Right hindlimb (tissue), 1 donor: ENCODE data around the gene MAPK12.

Experiments used
- DNase-seq: peaks from one replicate; pipeline ENCODE4 v3.0.0-alpha.2; 2018

MAPK12 gene

DNA sequence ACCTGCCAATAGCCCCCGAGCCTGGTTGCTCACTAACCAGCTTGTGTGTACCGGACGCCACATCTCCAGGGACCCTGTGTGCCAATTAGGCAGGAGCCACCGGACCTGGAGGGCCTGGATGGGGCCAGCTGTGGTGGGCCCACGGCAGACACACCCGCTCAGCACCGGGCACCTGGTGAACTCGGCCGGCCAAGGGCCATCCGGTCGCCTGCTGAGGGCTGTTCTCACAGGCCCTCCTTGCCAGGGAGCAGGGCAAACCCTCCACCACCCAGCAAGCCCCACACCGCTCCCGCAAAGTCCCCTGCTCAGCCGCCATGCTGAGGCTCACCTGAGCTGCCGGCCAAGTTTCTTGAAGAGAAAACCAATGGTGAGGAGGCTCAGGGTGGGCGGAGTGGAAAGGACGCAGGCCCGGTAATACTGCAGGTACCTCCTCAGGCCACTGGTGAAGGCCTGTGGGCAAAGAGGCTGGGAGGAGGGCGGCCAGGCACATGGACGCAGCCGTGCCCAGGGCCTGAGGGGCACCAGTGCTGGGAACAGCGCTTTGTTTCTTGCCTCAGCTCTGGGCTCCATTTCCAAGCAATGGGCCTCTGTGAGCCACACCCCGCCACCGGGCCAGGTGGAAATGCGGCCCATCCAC is 33.8 kb downstream of the MAPK12 start:
- peak; percentile 7 for DNase-seq

DNA sequence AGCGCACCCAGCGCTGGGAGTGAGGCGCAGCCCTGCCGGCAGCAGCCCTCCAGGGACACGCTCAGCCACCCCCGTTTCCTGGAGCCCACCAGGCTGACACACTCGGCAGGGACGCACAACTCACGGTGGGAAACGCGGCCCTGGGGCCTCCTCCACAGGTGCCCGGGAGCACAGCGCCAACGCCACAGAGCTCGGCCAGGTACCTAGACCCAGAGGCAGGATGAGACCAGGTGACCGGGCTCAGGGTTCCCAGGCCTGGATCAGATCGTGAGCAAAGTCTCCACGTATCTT is 34.7 kb downstream of the MAPK12 start:
- DNase-seq = no peak

DNA sequence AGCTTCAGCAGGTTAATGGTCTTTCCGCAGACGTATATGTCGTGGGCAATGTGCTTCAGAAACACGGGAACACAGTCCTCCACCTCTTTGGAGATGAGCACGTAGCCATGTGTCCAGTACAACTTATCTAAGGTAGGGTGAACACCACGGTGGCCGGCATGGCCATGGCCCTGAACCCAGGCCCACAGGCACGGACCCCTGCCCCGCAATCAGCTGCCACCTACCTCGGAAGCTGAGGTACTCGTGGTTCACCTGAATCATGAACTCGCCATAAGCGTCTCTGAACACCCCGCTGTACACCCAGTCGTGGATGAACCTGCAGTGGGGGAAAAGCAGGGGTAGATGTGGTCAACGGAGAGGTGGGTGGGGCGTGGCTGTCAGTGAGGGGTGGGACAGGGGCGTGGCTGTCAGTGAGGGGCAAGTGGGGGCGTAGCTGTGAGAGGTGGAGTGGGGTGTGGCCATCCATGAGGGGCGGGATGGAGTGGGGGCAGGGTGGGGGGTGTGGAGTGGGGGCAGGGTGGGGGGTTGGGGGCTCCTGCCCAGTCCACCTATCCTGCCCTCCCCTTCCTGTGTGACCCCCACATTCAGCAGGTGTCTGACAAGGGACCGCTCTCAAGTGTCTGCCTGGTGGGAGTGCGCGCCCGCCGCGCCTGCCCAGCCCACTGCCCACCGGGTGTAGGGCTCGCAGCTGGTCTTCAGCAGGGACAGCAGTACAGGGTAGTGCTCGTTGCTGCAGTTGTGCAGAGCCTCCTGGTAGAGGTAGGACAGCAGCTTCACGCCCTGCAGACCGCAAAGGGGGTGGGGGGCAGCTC is 35.2 kb downstream of the MAPK12 start:
- DNase-seq = no peak

DNA sequence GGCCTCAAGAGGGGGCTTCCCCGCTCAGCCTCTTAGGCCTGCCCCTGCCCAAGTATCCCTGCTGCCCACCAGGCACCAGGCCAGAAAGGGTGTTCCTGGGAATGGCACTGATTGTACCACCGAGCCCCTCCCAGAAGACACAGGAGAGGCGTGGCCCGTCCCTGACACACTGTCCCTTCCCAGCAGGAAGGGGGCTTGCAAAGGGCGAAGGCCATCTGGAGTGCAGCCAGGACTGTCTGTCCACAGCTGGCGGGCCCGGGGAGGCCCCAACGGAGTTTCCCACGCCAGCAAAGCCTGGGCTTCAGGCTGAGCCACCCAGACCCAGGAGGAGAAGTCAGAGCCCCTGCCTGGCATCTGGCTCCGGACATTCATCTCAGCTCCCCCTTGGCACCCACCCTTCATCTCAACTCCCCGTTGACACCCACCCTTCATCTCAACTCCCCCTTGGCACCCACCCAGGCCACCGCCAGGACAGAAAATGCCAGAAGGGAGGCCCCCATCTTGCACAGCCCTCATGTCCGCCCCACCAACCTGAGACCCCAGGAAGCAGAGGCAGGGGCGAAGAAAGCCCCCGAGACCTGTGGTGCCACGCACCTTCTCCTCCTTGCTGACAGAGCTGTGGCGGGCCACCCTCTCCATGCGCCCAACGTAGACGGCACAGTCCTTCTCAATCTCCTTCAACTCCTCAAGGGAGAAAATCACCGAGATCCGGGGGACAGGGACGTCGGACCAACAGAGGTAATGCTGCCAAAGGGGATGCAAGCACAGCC is 36.1 kb downstream of the MAPK12 start:
- no peak for DNase-seq

DNA sequence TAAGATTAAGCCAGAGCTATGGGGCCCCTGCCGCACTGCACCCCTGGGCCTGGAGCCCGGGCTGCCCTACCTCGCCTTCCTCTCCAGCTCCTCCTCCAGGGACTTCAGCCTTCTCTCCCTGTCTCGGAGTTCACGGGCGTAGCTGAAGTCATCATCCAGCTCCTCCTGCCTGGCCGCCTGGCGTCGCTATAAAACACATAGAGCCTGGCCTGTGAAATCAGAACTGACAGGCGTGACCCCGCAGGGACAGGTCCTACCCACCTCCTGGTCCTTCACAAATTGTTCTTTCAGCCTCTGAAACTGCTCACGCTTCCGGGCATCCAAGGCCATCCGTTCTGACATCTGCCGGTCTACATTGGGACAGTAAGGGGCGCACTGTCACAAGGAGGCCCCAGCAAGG is 37.4 kb downstream of the MAPK12 start:
- DNase-seq = no peak

DNA sequence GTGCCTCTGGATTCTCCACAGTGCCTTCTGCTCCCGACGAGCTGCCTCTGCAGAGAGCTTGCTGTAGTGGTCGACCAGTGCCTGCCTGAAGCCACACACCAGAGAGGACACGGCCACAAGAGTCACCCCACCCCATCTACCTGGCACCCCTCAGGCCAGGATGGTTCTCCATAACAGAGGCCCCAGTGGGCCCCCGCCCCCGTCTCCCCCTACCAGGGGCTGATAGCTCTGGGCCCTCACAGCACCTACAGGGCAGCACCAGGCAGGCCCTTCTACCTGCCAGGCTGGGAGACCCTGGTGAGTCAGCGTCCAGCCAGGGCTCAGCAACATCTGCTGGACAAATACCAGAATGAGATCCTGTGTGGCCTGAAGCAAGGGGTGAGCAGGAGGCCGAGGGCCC is 39.0 kb downstream of the MAPK12 start:
- no peak for DNase-seq

DNA sequence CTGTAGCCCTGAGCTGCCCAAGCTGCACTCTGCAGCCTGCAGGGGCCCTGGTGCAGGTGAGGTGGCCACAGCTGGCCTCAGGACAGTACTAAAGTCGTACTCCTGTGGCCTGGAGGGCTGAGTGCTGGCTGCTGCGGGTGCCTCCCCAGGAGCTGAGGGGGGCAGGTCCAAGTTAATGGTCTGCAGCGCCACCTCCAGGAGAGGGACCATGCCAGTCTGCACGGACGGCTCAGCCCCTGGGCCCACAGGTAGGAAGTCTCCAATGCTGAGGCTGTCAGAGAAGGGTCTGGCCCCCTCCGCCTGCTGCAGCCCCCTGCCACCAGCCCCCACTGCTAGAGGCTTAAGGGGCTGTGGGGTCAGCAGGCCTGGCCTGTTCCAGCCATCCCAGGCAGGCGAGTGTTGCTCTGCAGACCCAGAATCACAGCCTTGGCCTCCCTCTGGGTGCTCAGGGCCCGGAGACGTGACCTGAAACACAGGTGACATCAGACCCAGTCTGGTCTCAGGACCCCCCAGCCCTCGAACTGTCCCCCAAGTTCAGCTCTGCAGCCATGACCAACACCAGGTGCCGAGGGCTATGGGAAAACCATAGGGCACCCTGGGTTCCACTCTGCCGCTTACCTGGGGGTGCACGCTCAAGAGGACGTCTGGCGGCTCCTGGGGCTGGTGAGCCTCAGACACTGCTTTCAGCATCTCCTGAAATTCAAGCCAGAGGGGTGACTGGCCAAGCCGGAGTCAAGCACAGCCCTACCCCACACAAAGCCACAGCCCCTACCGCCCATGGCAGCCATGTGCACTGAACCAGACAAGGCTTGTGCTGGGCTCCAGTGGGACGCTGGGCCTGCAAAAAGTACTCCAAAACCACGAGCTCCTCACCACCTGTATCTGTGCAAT is 39.8 kb downstream of the MAPK12 start:
- peak; percentile 15 for DNase-seq

DNA sequence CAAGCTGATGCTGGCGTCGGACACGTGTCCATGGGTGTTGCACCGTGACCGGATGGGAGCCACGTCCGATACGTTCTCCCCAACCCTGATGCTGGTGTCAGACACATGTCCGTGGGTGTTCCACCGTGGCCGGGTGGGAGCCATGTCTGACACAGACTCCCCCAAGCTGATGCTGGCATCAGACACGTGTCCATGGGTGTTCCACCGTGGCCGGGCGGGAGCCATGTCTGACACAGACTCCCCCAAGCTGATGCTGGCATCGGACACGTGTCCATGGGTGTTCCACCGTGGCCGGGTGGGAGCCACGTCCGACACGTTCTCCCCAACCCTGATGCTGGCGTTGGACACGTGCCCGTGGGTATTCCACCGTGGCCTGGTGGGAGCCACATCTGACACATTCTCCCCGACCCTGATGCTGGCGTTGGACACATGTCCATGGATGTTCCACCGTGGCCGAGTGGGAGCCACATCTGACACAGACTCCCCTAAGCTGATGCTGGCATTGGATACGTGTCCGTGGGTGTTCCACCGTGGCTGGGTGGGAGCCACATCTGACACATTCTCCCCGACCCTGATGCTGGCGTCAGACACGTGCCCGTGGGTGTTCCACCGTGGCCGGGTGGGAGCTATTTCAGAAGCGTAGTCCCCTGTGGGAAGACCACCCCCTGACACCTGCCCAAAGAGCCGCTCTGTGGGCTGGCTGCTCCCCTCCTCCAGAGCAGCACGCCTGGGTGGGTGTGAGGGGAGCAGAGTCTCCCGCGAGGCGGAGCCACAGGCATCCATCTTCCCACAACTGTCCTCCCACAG is 40.7 kb downstream of the MAPK12 start:
- DNase-seq = peak; percentile 21

DNA sequence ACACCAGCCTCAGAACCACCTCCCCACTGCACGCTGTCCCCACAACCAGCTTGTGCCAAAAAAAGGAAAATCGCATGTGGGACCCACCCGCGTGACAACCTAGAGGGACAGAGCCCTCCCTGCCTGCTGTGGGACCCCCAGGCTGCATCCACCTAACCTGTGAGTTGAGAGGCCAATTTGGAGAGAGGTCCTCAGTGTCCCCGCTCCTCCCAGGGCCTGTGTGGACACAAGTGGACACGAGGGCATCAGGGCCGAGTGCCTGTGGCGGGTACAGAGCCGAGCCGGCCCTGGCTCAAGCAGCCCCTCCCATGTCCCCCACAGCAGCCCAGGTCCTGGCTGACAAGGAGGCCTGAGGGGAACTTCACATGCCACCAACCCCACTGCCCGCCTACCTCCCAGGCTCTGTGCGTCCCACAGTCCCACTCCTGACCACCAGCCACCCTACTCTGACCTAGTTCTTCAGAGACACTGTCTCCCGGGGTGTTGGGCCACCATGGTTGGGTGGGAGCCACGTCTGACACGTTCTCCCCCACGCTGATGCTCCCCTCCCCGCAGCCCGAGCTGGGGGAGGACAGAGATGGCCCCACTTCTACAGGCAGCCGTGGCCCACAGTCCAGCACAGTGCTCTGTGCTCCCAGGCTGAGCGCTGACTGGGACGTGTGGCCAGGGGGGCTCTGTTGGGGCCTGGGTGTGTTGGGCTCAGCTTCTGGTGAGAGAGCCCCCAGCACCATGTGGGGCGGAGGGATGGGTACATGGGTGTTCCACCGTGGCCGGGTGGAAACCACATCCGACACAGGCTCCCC is 41.5 kb downstream of the MAPK12 start:
- no peak for DNase-seq

DNA sequence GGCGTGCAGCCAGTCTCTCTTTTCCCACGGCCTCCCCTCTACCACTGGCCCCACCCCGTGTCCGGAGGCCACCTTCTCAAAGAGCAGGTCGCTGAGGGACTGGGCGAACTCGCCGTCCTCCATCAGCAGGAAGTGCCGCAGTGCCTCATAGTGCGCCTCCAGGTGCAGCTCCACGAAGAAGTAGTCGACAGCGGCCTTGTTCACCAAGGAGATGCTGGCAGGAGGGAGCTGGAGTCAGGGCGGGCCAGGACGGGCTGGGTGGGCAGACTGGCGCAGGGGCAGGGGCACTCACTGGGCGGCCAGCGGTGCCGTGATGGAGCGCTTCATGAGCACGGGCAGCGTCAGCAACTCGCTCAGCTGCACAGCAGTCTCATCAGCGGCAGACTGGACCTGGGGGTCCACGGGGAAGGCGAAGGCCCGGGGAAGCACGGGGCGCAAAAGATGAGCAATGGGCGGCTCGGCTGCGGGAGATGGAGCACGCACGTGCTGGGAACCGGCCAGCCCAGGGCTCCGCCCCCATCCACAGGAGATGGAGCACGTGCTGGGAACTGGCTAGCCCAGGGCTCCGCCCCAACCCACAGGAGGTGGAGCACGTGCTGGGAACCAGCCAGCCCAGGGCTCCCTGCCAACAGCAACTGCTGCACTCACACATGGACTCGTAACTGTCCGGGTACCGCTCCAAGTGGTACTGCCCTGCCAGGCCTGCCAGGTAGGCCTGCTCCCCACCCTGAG is 42.3 kb downstream of the MAPK12 start:
- DNase-seq = peak; percentile 86

DNA sequence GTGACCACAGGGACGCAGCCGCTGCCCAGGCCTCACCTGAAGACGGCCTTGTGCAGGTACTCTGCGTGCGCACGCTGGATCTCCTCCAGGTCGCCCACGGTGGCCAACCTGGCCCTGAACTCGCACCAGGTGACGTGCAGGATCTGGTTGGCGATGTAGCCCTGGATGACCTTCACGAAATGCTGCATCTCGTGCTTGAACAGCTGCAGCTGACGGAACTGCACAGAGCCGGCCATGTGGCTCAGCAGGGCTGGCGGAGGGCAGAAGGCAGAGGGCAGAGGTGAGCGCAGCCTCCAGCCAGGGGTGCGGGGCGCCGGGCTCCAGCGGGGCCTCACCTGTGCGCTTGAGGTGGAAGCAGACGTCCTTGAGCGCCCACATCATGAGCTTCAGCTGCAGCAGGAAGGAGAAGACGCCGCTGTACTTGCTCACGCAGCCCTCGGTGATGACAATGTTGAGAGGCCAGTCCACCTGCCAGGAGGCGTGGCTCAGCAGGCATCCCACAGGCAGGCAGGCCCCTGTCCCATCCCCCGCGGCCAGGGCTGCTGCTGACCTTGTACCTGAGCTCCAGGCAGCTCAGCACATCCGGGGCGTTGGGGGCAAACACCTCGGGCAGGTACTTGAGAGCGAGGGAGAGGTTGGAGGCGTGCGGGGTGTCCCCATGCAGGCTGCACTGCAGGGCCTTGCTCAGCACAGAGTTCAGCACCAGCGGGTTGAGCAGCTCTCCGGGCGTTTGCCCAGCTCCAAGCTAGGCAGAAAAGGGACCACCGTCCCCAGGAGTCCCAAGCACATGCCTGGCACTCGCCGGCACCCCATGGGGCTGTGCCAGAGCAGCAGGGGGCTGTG is 43.1 kb downstream of the MAPK12 start:
- peak; percentile 26 for DNase-seq

DNA sequence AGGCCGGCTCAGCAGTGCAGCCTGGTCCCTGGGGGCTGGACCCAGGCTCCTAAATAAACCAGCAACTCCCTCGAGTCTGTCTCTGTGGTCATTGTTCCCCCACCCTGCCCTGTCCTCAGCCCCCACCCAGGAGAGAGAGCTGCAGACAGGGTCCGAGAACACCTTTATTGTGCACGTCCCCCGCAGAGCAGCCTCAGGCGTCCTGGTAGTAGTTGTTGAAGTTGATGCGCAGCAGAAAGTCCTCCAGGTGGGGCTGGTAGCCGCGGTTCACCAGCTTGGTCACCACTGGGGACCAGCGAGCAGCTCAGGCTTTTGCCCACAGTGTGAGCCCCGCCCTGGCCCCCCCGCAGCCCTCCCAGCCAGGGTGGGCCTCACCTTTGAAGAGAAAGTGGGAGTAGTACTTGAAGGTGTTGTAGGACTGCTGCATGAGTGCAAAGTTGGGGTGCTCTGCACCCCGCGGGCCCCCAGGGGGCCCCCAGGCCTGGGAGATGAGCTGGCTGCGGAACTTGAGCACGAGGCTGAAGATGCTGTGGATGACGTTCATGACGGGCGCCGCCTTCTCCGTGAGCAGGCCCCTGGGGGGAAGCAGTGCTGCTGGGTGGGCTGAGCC is 43.8 kb downstream of the MAPK12 start:
- DNase-seq = peak; percentile 30

DNA sequence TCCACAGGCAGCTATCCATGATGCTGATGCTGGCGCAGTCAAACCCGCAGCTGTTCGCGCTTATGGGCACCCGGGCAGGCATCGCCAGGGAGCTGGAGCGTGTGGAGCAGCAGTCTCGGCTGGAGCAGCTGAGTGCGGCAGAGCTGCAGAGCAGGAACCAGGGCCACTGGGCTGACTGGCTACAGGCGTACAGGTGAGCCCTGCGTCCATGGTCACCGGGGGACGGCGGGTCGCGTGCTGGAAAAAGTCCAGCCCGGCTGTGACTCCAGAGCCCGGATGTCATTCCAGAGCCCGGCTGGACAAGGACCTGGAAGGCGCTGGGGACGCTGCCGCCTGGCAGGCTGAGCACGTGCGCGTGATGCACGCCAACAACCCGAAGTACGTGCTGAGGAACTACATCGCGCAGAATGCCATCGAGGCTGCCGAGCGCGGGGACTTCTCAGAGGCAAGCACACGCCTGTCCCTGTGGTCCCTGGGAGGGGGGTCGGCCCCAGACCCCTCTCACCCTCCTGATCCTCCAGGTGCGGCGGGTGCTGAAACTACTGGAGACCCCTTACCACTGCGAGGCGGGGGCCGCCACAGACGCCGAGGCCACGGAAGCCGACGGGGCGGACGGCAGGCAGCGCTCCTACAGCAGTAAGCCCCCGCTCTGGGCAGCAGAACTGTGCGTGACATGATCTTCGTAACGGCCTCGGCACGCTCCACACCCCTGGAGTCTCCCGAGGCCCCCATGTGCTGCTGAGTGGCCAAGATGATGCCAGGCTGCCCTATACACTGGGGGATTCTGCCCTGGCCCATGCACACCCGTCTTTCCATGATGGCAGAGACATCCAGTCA is 44.6 kb downstream of the MAPK12 start:
- no peak for DNase-seq

DNA sequence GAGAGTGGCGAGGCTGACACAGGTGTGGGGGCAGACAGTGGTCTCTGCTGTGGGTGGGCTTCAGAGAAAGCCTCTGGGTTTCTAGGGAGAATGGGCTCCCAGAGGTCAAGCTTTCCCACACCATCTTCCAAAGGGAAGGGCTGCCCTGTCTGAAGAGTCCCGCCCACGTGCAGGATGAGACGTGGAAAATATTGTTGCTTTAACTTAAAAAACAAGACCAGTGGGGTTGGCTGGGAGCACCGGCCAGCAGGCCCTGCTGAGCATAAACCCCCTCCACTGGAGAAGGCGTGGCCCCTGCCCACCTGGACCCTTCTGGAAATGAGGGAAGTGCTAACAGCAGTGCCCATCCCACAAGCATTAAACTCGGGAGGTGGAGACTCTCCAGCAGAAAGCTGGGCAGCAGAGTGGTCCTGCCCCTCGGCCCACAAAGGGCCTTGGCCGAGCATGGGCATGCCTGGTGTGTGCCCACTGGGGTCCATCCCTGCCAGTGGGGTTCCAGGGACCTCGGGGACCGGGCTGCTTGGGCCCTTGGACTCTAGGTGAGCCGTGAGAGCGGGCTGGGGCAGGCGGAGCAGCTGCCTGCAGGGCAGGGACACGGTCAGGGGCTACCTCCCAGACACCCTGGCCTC is 45.3 kb downstream of the MAPK12 start:
- DNase-seq = no peak

DNA sequence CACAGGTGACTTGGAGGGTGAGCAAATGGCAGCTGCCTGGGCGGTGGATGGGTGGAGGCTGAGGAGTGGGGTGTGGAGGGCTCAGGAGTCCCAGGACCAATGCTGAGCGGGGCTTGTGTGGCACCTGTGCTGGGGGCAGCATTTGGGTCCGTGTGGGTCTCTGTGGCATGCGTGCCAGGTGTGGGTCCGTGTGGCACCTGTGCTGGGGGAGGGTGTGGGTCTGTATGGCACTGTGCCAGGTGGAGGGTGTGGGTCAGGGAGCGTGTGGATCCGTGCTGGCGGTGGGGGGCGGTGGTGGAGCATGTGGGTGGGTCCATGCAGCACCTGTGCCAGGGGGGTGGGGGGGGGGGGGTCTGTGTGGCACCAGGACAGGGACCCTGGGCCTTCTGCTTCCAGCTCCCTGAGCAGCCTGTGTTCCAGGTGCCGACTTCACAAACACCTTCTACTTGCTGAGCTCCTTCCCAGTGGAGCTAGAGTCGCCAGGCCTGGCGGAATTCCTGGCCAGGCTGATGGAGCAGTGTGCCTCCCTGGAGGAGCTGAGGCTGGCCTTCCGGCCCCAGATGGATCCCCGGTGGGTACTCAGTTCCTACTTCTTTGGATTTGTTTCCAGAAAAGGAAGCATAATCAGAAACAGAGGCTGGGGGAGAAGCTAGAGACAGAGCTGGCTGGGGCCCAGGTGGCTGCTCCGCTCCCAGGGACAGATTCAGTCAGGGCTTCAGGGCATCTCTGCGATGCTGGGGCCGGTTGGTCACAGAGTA is 46.0 kb downstream of the MAPK12 start:
- no peak for DNase-seq

DNA sequence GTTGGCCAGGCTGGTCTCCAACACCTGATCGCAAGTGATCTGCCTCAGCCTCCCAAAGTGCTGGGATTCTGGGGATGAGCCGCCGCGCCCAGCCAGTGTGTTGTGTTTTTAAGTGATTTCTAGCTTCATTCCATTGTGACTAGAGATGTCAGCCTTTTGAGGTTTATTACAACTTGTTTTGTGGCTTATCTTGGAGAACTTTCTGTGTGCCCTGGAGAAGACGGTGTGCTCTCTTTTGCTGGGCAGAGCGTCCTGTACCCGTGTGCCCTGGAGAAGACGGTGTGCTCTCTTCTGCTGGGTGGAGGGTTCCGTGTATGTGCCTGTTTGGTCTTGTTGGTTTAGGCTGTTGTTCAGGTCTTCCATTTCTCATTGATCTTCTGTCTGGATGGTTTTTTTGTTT is 48.2 kb downstream of the MAPK12 start:
- no peak for DNase-seq

DNA sequence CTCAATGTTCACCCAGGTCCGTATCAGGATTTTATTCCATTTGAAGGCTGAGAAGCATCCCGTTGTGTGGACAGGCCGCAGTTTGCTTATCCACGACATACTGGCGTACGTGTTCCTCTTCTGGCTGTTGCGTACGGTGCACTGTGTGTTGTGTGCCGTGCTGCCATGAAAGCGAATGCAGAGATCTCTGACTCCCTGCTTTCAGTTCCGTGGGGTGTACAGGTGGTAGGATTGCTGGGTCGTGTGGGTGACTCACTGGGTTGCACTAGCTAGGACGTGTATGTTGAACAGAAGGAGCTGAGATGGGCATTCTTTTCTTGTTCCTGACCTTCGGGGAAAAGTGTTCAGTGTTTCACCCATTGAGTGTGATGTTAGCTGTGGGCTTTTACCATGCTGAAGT is 50.3 kb downstream of the MAPK12 start:
- no peak for DNase-seq
